ENCODE data around the gene HES2.
A peak's percentile ranks its signal among the peaks of the same experiment; 100 is the strongest.
"Not testable (repeated sequence)": the region's sequence is repeated elsewhere in the genome, so short reads cannot be mapped to it uniquely, and the experiment has no call there.

HES2 gene

DNA sequence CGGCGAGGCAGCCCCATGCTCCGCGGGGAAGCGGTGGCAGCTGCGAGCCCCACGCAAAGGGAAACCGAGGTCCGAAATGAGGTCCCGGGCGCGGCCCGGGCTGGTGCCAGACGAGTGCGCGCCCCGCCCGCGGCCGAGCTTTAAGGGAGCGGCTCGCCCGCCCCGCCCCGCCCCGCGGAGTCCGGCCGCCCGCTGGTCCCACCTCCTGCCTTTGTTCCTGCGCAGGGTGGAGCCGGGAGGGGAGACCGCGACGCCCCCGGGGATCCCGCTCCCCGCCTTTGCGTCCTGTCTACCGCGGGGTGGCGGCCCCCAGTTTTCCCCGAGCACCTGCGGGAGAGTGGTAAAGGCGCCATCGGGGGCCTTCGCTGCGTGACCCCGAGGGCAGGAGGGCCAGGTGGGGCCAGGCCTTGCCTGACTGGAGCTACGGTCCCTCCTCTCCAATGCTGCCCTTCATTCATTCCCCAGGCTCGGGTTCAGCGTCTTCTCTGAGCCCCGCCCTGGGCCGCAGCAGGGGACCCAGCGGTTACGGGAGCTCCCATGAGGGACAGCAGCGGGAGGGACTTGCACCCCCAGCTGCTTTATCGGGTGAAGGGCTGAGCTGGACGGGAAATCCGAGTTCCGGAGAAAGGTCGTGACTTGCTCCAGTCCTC is at the start of gene HES2:
TSS of gene HES2 (minus strand) at position 116 of the 650 bp plus-strand sequence. CDS start at position 17, 99 bp downstream.
- DNase-seq (ENCODE audit: low read depth in 2 of 2) = no peak

GRCh38 chr1:6468729-6469461 is 49.2 kb upstream of the HES2 start:
- DNase-seq (ENCODE audit: low read depth in 2 of 2) = no peak

DNA sequence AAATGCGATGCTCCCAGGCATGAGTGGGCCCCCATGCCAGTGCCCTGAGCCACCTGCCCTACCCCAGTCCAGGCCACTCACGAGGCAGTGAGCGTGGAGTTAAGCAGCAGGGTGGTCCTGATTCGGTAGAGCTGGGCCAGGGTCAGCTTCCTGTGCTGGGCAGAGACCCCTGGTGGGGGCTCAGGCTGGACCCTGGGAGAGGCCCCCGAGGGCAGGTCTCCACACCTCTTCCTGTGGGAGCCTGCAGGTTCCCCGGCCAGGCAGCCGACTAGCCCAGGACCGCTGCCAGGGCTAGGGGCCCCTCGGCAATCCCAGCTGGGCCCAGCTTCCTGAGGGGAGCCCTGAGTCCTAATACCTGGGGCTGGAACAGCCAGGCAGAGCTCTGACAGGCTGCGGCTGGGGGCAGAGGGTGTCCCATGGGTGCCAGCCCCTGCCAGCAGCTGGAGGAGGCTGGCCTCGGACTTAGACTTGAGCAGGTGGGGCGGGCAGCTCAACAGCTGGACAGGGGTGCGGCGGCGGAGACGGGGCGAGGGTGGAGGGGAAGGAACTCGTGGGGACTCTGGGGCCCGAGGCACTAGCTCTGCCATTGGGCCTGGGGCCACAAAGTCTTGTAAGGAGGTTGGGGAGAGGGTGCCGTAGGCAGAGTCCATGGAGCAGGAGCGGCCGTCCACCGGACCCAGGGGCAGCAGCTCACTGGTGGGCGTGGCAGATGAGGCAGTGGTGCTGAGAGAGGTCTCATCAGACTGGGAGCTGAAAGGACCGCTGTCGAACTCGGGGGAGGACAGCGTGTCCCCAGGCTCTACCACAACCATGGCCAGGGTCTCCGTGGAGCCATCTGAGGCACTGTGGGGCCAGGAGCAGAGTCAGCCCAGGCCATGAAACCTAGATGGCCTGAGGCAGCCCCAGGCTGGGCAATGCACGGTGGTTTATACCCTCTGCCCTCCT is 48.3 kb upstream of the HES2 start:
- no peak for DNase-seq (ENCODE audit: low read depth in 2 of 2)

- DNase-seq (ENCODE audit: low read depth in 2 of 2) = no peak
These were observed 47.5 kb upstream of the HES2 start for GRCh38 chr1:6467224-6467623.

- no peak for DNase-seq (ENCODE audit: low read depth in 2 of 2)
These were observed 47.0 kb upstream of the HES2 start for GRCh38 chr1:6466751-6467150.

DNA sequence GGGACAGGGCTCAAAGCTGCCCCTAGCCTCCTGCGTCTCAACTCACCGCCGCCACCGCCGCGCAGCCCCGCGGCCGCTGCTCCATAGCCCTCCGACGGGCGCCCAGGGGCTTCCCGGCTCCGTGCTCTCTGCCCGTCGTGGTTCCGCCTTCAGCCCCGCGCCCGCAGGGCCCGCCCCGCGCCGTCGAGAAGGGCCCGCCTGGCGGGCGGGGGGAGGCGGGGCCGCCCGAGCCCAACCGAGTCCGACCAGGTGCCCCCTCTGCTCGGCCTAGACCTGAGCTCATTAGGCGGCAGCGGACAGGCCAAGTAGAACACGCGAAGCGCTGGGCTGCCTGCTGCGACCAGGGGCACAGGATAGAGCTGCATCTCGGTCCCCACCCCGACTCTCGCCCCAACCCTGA is 46.3 kb upstream of the HES2 start, which contains the start of gene TNFRSF25:
TSS of gene TNFRSF25 (minus strand) at position 151 of the 400 bp plus-strand sequence. CDS start at position 85, 66 bp downstream.
- peak in 1 of 2 donors; percentile 68 for DNase-seq (ENCODE audit: low read depth in 2 of 2)

DNA sequence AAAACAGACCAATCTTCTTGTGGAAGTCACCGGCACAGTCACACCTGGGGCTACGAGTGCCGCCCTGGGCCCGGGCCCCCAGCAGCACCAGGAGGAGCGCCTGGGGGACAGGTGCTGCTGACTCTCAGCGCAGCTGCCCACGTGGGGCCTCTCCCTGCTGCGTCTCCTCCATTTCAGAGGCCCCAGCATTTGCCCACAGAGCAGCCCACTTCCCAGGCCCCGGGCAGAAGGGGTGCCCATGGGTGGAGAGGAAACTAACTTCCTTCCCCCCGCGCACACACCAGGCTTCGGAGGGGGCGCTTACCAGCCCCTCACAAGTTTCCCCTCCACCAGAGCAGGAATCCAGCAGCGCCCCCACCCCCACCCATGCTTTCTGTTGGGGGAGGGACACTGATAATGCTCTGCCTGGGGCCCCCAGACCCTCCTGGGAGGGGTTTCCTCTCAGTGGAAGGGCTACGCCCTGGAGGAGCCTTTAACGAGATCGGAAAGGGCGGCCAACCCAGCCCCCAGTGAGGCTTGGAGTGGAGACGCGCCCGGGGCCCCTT is 45.8 kb upstream of the HES2 start:
- peak in 1 of 2 donors; percentile 45 for DNase-seq (ENCODE audit: low read depth in 2 of 2)

GRCh38 chr1:6464915-6465314 is 45.2 kb upstream of the HES2 start:
- DNase-seq (ENCODE audit: low read depth in 2 of 2) = no peak

GRCh38 chr1:6464514-6464836 is 44.8 kb upstream of the HES2 start:
- no peak for DNase-seq (ENCODE audit: low read depth in 2 of 2)

- no peak for DNase-seq (ENCODE audit: low read depth in 2 of 2)
These were observed 43.3 kb upstream of the HES2 start for GRCh38 chr1:6463120-6463412.

DNA sequence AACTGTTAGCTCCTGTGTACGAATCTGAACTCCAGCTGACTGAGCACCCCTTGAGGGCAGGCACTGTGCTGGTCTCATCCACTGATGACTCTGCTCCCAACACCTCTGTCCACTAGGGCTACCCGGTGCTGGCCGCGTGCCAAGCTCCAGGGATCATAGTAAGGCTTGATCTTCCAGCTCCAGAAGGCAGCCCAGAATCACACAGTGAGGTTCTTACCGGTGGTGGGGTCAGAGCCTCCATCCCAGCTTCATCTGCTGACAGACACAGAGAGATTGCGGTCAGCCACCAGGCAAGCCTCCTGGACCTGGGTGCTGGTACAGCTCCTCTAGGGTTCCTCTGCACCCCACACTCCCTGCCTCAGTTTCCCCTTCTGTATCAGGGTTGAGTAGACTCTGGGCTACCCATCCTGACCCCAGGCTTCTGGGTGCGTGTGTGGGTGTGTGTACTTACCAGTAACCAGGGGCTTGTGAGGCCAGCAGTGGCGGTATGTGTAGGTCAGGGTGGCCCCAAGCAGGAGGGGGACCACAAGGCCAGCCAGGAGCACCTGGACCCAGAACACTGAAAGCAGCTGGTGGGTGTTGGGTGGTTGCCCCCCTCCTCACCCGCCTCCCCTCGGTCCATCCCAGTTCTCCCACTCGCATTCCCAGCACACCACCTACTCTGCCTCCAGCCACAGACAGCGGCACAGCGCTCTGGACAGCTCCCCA is 42.8 kb upstream of the HES2 start:
- no peak for DNase-seq (ENCODE audit: low read depth in 2 of 2)

- DNase-seq (ENCODE audit: low read depth in 2 of 2) = no peak
These were observed 42.1 kb upstream of the HES2 start for GRCh38 chr1:6461538-6462411.

GRCh38 chr1:6461051-6461530 is 41.4 kb upstream of the HES2 start:
- DNase-seq (ENCODE audit: low read depth in 2 of 2) = no peak

- peak; percentile 80 to 96 for DNase-seq (ENCODE audit: low read depth in 2 of 2)
These were observed 40.8 kb upstream of the HES2 start for GRCh38 chr1:6460301-6461050.

- peak in 1 of 2 donors; percentile 23 for DNase-seq (ENCODE audit: low read depth in 2 of 2)
These were observed 40.1 kb upstream of the HES2 start for GRCh38 chr1:6459850-6460265.

DNA sequence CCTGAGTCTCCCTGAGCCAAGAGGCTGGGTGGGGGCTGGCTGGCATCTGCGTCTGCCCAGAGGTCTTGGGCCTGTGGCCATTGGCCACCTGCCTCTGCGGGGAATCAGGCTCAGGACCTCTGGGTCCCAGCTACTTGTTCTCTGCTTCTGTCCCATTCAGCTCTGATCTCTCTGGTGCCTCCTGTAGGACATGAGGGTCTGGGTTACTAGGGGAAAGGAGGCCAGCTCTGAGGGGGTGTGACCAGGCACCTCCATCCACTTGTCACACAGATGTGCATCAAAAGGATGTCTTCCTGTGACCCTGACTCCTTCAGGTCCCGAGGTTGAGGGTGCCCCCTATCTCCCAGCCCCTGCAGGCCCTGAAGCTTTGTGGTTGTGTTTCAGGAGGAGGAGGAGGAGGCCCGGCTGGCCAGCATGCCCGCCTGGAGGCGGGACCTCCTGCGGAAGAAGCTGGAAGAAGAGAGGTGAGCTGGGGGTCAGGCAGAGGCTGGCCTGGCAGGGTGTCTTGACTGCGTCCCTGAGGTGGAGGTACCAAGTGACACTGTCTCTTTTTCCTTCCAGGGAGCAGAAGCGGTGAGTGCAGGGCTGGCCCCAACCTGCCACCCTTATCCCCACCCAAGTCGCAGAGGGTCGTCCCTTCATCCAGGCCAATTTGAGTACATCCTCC is 37.2 kb upstream of the HES2 start:
- DNase-seq (ENCODE audit: low read depth in 2 of 2) = no peak

GRCh38 chr1:6455752-6456520 is 36.2 kb upstream of the HES2 start:
- DNase-seq (ENCODE audit: low read depth in 2 of 2) = not testable (repeated sequence)

All from stimulated activated CD4-positive, alpha-beta T cell treated with anti-CD3 and anti-CD28 coated beads, Interleukin-1b, Interleukin-23, amount 100 ng/mL, for 4 hours (primary cell).